H1 (cell line): ENCODE data around the gene CRCP. TPM values are rescaled to one million over a fixed set of nuclear protein-coding genes. Genes with fewer than 3 reads are reported as not detected.

Experiments used
- CTCF ChIA-PET: fragments of 300-600 bp; sonication (Branson Sonifier 250); formaldehyde crosslinking; loops from one replicate; lab custom pipeline; 2021; ENCODE audit not compliant: partially characterized antibody; lab: Charles Lee
- POLR2A ChIA-PET: fragments of 300-600 bp; sonication (Branson Sonifier 250); formaldehyde crosslinking; loops from one replicate; lab custom pipeline; 2021; ENCODE audit warnings: inconsistent platforms; ENCODE audit not compliant: partially characterized antibody; lab: Charles Lee
- DNase-seq, 2 experiments: peaks; one replicate each; pipeline versions ENCODE4 v3.0.0 to v3.0.0-alpha.2; 2010 to 2022; ENCODE audit warnings: low spot score in 2 of 2, low read depth in 1 of 2, mixed read lengths in 1 of 2
- FAIRE-seq: peaks from 2 replicates; lab custom pipeline; 2011; peaks lifted over from hg19 to GRCh38; lab: Jason Lieb, UNC
- H2AFZ ChIP-seq: 2 replicates; pipeline ENCODE4 v1.8.1; 2012; ENCODE audit warnings: low read length, inconsistent platforms
- H2AK5ac ChIP-seq: 2 replicates; pipeline ENCODE4 v1.6.1; 2013; ENCODE audit warnings: low read depth, low read length
- H2BK120ac ChIP-seq: replicated peaks from 2 replicates; pipeline ENCODE3; 2013; ENCODE audit warnings: low read depth, low read length, inconsistent platforms
- H2BK12ac ChIP-seq: 2 replicates; pipeline ENCODE4 v1.6.1; 2013; ENCODE audit warnings: low read depth, low read length
- H2BK15ac ChIP-seq: 2 replicates; pipeline ENCODE4 v1.6.1; 2013; ENCODE audit warnings: low read length
- H2BK20ac ChIP-seq: 2 replicates; pipeline ENCODE4 v1.6.1; 2013; ENCODE audit warnings: low read length
- H2BK5ac ChIP-seq: 2 replicates; pipeline ENCODE4 v1.6.1; 2013; ENCODE audit warnings: low read depth, low read length
- H3K14ac ChIP-seq: 2 replicates; pipeline ENCODE4 v1.6.1; 2013; ENCODE audit warnings: inconsistent platforms; ENCODE audit not compliant: insufficient read length
- H3K18ac ChIP-seq: 2 replicates; pipeline ENCODE4 v1.6.1; 2013; ENCODE audit warnings: low read length; ENCODE audit errors: extremely low read depth
- H3K23ac ChIP-seq: 2 replicates; pipeline ENCODE4 v1.6.1; 2013; ENCODE audit warnings: inconsistent platforms; ENCODE audit not compliant: insufficient read length
- H3K23me2 ChIP-seq: 2 replicates; pipeline ENCODE4 v1.6.1; 2013; ENCODE audit warnings: low read depth, low read length
- H3K27ac ChIP-seq: 2 replicates; pipeline ENCODE4 v1.6.1; 2011; ENCODE audit warnings: low read depth, low read length, inconsistent platforms
- H3K27me3 ChIP-seq, 4 experiments: replicated peaks in 1 of 4; 1 replicate in 1 of 4; 2 replicates in 3 of 4; pipeline versions ENCODE4 v1.6.1 to v1.8.1; 2011 to 2013; ENCODE audit warnings: low read length in 3 of 4, mild to moderate bottlenecking in 3 of 4, inconsistent platforms in 2 of 4, mixed read lengths in 2 of 4, moderate library complexity in 1 of 4; ENCODE audit not compliant: control insufficient read depth in 3 of 4, insufficient read depth in 3 of 4; ENCODE audit errors: extremely low read depth in 1 of 4
- H3K36me3 ChIP-seq, 4 experiments: 2 replicates each; pipeline versions ENCODE4 v1.6.1 to v1.8.1; 2011 to 2013; ENCODE audit warnings: mild to moderate bottlenecking in 4 of 4, low read length in 3 of 4, moderate library complexity in 2 of 4, control low read depth in 1 of 4, inconsistent platforms in 1 of 4; ENCODE audit not compliant: insufficient read depth in 4 of 4, control insufficient read depth in 2 of 4
- H3K4ac ChIP-seq: replicated peaks from 2 replicates; pipeline ENCODE3; 2013; ENCODE audit warnings: low read length, low read depth, mixed read lengths, inconsistent platforms; ENCODE audit not compliant: insufficient read length
- H3K4me1 ChIP-seq, 4 experiments: replicated peaks in 1 of 4; 1 replicate in 1 of 4; 2 replicates in 3 of 4; pipeline versions ENCODE4 v1.6.1 to v1.8.1; 2011 to 2013; ENCODE audit warnings: low read length in 3 of 4, inconsistent platforms in 2 of 4, mixed read lengths in 1 of 4; ENCODE audit not compliant: insufficient read depth in 4 of 4, control insufficient read depth in 3 of 4
- H3K4me2 ChIP-seq, 2 experiments: 2 replicates each; pipeline versions ENCODE4 v1.6.1 to v1.8.1; 2011 to 2013; ENCODE audit warnings: low read depth in 2 of 2, low read length in 2 of 2, control low read depth in 1 of 2, inconsistent platforms in 1 of 2, mild to moderate bottlenecking in 1 of 2; ENCODE audit not compliant: insufficient read depth in 1 of 2
- H3K4me3 ChIP-seq, 4 experiments: fragments of 200-600, 300-600 bp in 1 of 4; sonication (generic), shearing (Covaris generic), sonication (Bioruptor Twin) in 1 of 4; 2 replicates each; pipeline versions ENCODE4 v1.5.1 to v1.8.1; 2011 to 2016; ENCODE audit warnings: low read length in 4 of 4, low read depth in 3 of 4, control low read depth in 2 of 4, inconsistent platforms in 2 of 4, mild to moderate bottlenecking in 2 of 4, mixed read lengths in 1 of 4, moderate library complexity in 1 of 4; ENCODE audit not compliant: insufficient read depth in 2 of 4; ENCODE audit errors: extremely low read depth in 1 of 4
- H3K56ac ChIP-seq: replicated peaks from 2 replicates; pipeline ENCODE3; 2013; ENCODE audit warnings: low read depth, mild to moderate bottlenecking, mixed read lengths, low read length, inconsistent platforms; ENCODE audit not compliant: insufficient read length
- H3K79me1 ChIP-seq: 2 replicates; pipeline ENCODE4 v1.6.1; 2013; ENCODE audit warnings: low read depth, low read length, control low read depth
- H3K79me2 ChIP-seq, 2 experiments: 2 replicates each; pipeline versions ENCODE4 v1.6.1 to v1.8.1; 2012 to 2013; ENCODE audit warnings: low read length in 2 of 2, mild to moderate bottlenecking in 2 of 2, inconsistent platforms in 1 of 2; ENCODE audit not compliant: insufficient read depth in 2 of 2, control insufficient read depth in 1 of 2
- H3K9ac ChIP-seq, 4 experiments: replicated peaks in 1 of 4; 1 replicate in 1 of 4; 2 replicates in 3 of 4; pipeline versions ENCODE4 v1.6.1 to v1.8.1; 2011 to 2013; ENCODE audit warnings: low read depth in 3 of 4, low read length in 3 of 4, control low read depth in 2 of 4, mild to moderate bottlenecking in 2 of 4, moderate library complexity in 2 of 4, inconsistent platforms in 1 of 4; ENCODE audit errors: extremely low read depth in 1 of 4
- H3K9me3 ChIP-seq, 2 experiments: 2 replicates each; pipeline versions ENCODE4 v1.6.1 to v1.8.1; 2012 to 2013; ENCODE audit warnings: mild to moderate bottlenecking in 2 of 2, moderate library complexity in 2 of 2, control low read depth in 1 of 2, inconsistent platforms in 1 of 2, low read depth in 1 of 2, low read length in 1 of 2, mixed read lengths in 1 of 2; ENCODE audit not compliant: insufficient read depth in 2 of 2
- H4K20me1 ChIP-seq, 2 experiments: replicated peaks in 1 of 2; 2 replicates each; pipeline versions ENCODE3 to v1.8.1; 2011 to 2013; ENCODE audit warnings: inconsistent platforms in 2 of 2, low read length in 2 of 2, mild to moderate bottlenecking in 1 of 2; ENCODE audit not compliant: insufficient read depth in 2 of 2, control insufficient read depth in 1 of 2
- H4K5ac ChIP-seq: 2 replicates; pipeline ENCODE4 v1.6.1; 2013; ENCODE audit warnings: low read length, low read depth, mixed read lengths, inconsistent platforms; ENCODE audit not compliant: insufficient read length
- H4K8ac ChIP-seq: 2 replicates; pipeline ENCODE4 v1.8.0; 2013; ENCODE audit warnings: mild to moderate bottlenecking, moderate library complexity, low read length, inconsistent platforms; ENCODE audit not compliant: insufficient read depth; ENCODE audit errors: extremely low read depth
- H4K91ac ChIP-seq: replicated peaks from 2 replicates; pipeline ENCODE3; 2013; ENCODE audit warnings: low read length, mixed read lengths, inconsistent platforms; ENCODE audit not compliant: insufficient read length
- BCL11A ChIP-seq, 2 experiments: IDR thresholded peaks; one replicate each; pipeline ENCODE4 v1.6.1; 2011; ENCODE audit warnings: low read depth in 2 of 2, low read length in 2 of 2, mild to moderate bottlenecking in 2 of 2
- POU5F1 ChIP-seq: IDR thresholded peaks from 2 replicates; pipeline ENCODE4 v1.6.1; 2011; ENCODE audit warnings: low read depth, mild to moderate bottlenecking, low read length, moderate library complexity
- SIN3A ChIP-seq, 2 experiments: IDR thresholded peaks in 1 of 2; conservative IDR thresholded peaks in 1 of 2; 2 replicates each; pipeline ENCODE4 v1.6.1; 2011 to 2012; ENCODE audit warnings: low read length in 2 of 2, improper control_type of control experiment in 1 of 2, low read depth in 1 of 2, mild to moderate bottlenecking in 1 of 2
- WGBS, 2 experiments: shearing (Covaris generic) in 1 of 2; methylation state at CpG; one replicate each; pipeline versions ENCODE4 v1.1.6 to v1.1.7; 2013 to 2015; ENCODE audit warnings: low lambda C conversion rate in 2 of 2, mixed read lengths in 2 of 2, inconsistent platforms in 1 of 2, low coverage in 1 of 2, missing lambda C conversion rate in 1 of 2; ENCODE audit not compliant: insufficient replicate concordance in 2 of 2, insufficient coverage in 1 of 2, insufficient read length in 1 of 2; ENCODE audit errors: extremely low coverage in 1 of 2, missing lambda C conversion rate in 1 of 2; 5-methylcytosine and 5-hydroxymethylcytosine counted together
- polyA plus RNA-seq, 7 experiments: library from polyadenylated mRNA; depleted of rRNA in 3 of 7; stranded (reverse) in 5 of 7; unstranded in 2 of 7; fragments of >200 nt in 5 of 7; fragments of 200-250 nt in 2 of 7; gene quantifications; 1 replicate in 5 of 7; 2 replicates in 1 of 7; 4 replicates in 1 of 7; pipeline versions ENCODE4 v1.2.1 to v1.2.3, GENCODE V29; 2011 to 2013; ENCODE audit warnings: missing spikeins in 2 of 7, mixed read lengths in 2 of 7
- total RNA-seq: library from RNA; stranded (reverse); fragmentation: NEBNext Ultra II Directional; extraction: Animal tissue kit (Norgen Biotek cat#: 25700); gene quantifications from 2 replicates; pipeline ENCODE4 v1.2.1, GENCODE V29; 2021

Gene CRCP
- total and polyA plus RNA-seq, 2 of the 8 experiments (the other 6 are each of a cell fraction or from before 2014, with no cell fraction given), result 15.0 to 29.3 TPM

DNA sequence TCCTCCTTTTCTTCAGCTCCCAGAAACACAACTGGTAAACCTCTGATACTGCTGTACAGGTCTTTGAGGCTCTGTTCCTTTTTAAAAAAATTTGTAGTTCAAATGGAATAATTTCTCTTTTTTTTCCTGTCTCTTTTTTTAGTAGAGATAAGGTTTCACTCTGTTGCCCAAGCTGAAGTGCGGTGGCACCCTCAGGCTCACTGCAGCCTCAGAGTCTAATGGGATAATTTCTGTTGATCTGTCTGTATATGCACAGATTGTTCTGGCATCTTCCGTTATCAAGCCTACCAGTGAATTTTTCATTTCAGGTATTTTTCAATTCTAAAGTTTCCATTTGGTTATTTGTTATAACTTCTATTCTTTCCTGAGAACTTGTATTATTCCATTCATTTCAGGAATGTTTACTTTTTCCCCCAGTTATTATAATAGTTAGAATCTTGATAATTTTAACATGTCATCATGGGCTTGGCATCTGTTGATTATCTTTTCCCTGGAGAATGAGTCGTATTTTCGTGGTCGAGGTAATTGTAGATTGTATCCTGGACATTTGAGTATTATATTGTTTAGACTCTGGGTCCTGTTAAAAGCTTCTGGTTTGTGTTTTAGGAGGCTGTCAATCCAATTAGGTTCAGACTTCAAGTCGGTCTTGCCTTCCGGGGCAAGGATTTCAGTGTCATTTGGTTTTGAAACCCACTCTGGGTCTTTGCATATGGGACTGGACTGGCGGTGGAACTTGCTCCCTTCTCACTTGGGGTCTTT is 24.5 kb downstream of the CRCP start:
- FAIRE-seq, result no peak
- no peak overlapping the region for H2BK12ac ChIP-seq
- H3K79me1 ChIP-seq, result 0 out of 2 replicates have a peak, but pooled peaks cover 2% of the 10 kb centered on the region
- H2AFZ ChIP-seq, result no peak overlapping the region
- H4K20me1 ChIP-seq, result peaks cover 0 to 5% of the 10 kb centered on the region in 2 experiments
- no peak overlapping the region for H2BK15ac ChIP-seq
- no peak overlapping the region for H3K4me2 ChIP-seq
- H3K23me2 ChIP-seq, result no peaks in the 10 kb centered on the region
- peaks cover 2 to 28% (median 9%) of the 10 kb centered on the region in 4 experiments; a peak in 6 of 8 replicates for H3K36me3 ChIP-seq
- H2BK120ac ChIP-seq, result no peak overlapping the region
- H3K9me3 ChIP-seq, result no peaks in the 10 kb centered on the region
- H3K18ac ChIP-seq, result no peak overlapping the region
- no peaks in the 10 kb centered on the region for H3K27me3 ChIP-seq
- no peak overlapping the region for H2AK5ac ChIP-seq
- H4K8ac ChIP-seq, result no peak overlapping the region
- POLR2A ChIA-PET, result no interaction called here
- no peak overlapping the region for H3K4ac ChIP-seq
- H3K79me2 ChIP-seq, result no peaks in the 10 kb centered on the region; a peak in 2 of 4 replicates
- no peak overlapping the region for H3K23ac ChIP-seq
- H3K9ac ChIP-seq, result no peak overlapping the region
- H2BK5ac ChIP-seq, result no peak overlapping the region
- H3K14ac ChIP-seq, result no peak overlapping the region
- H4K91ac ChIP-seq, result no peak overlapping the region
- CTCF ChIA-PET, result interaction anchor here (0.5 to 0.9 kb wide), 5 partner anchors 40 to 193 kb away, joined by 3 read pairs; no protein-coding TSS in a partner anchor
- no peak overlapping the region for H4K5ac ChIP-seq
- no peak overlapping the region for H3K27ac ChIP-seq
- H3K56ac ChIP-seq, result no peak overlapping the region
- 92% methylated on average over 8 of the region's 8 CpGs; no CpG with 5 or more reads in 1 of the 2 experiments for WGBS, 2 experiments
- no peak for DNase-seq
- no peaks in the 10 kb centered on the region for H3K4me1 ChIP-seq
- H3K4me3 ChIP-seq, result no peak overlapping the region
- no peak overlapping the region for H2BK20ac ChIP-seq
- TF ChIP-seq SIN3A (conservative IDR thresholded peaks at IDR 0.05 in 1 of 2, IDR thresholded peaks at IDR 0.05 in 1 of 2; ENCODE audit: low read depth in 1 of 2, low read length in 2 of 2) (no peak), BCL11A (IDR thresholded peaks at IDR 0.05; ENCODE audit: low read depth in 2 of 2, low read length in 2 of 2) (no peak), POU5F1 (no peak)
